HEK293 (cell line): ENCODE measurements around the gene SVIL.

Experiments
- CTCF ChIP-seq: fragments of 450-650 bp; formaldehyde crosslinking; IDR thresholded peaks from 2 replicates; pipeline ENCODE4 v1.5.1; 2016; ENCODE audit warnings: missing biosample characterization, missing genetic modification characterization
- SETDB1 ChIP-seq: IDR thresholded peaks from one replicate; pipeline ENCODE4 v1.6.1; 2017; ENCODE audit warnings: mild to moderate bottlenecking, low read length, moderate library complexity, mixed read lengths; ENCODE audit not compliant: insufficient read length
- ZBTB1 ChIP-seq: fragments of 450-650 bp; formaldehyde crosslinking; IDR thresholded peaks from 2 replicates; pipeline ENCODE4 v1.5.1; 2016; ENCODE audit warnings: missing biosample characterization, missing genetic modification characterization
- ZBTB21 ChIP-seq: fragments of 450-650 bp; formaldehyde crosslinking; IDR thresholded peaks from 2 replicates; pipeline ENCODE4 v1.5.1; 2017; ENCODE audit warnings: missing biosample characterization, missing genetic modification characterization
- ZBTB48 ChIP-seq: fragments of 450-650 bp; formaldehyde crosslinking; IDR thresholded peaks from 2 replicates; pipeline ENCODE4 v1.5.1; 2016; ENCODE audit warnings: missing biosample characterization, missing genetic modification characterization
- ZNF148 ChIP-seq: fragments of 450-650 bp; formaldehyde crosslinking; IDR thresholded peaks from 2 replicates; pipeline ENCODE4 v1.5.0; 2017; ENCODE audit warnings: missing biosample characterization, missing genetic modification characterization, borderline replicate concordance
- ZNF302 ChIP-seq: fragments of 450-650 bp; formaldehyde crosslinking; IDR thresholded peaks from 2 replicates; pipeline ENCODE4 v1.5.1; 2016; ENCODE audit warnings: missing biosample characterization, missing genetic modification characterization, low read depth
- TF ChIP-seq, protein P1 (sequence below): fragments of 450-650 bp; formaldehyde crosslinking; IDR thresholded peaks from 2 replicates; pipeline ENCODE4 v1.5.1; 2016; ENCODE audit warnings: missing biosample characterization, missing genetic modification characterization
- TF ChIP-seq, protein P2 (sequence below): fragments of 450-650 bp; formaldehyde crosslinking; IDR thresholded peaks from 2 replicates; pipeline ENCODE4 v1.5.1; 2016; ENCODE audit warnings: missing biosample characterization, missing genetic modification characterization
- TF ChIP-seq, protein P3 (sequence below): fragments of 450-650 bp; formaldehyde crosslinking; IDR thresholded peaks from 2 replicates; pipeline ENCODE4 v1.5.1; 2016; ENCODE audit warnings: missing biosample characterization, missing genetic modification characterization
- TF ChIP-seq, protein P4 (sequence below): fragments of 450-650 bp; formaldehyde crosslinking; IDR thresholded peaks from 2 replicates; pipeline ENCODE4 v1.5.1; 2016; ENCODE audit warnings: missing biosample characterization, missing genetic modification characterization
- TF ChIP-seq, protein P5 (sequence below): fragments of 450-650 bp; formaldehyde crosslinking; optimal IDR thresholded peaks from 2 replicates; pipeline ENCODE3; 2016; ENCODE audit warnings: missing biosample characterization, mild to moderate bottlenecking, missing genetic modification characterization

DNA sequence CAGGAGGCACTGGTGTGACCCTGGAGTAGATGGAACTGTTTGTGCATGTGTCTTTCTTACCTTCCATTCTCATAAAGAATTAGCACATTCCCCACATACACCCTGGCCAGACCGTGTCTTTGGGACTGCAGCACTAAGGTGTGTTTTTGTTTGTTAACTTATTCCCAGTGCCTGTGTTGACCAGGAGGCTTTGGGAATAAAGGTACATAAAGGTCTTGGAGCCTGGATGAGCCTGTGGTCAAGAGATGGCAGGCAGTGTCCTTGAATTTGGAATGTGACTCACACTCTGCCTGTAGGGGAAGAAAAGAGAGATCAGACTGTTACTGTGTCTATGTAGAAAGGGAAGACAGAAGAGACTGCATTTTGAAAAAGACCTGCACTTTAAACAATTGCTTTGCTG is 208.4 kb downstream of the SVIL start:
- TF ChIP-seq, protein P1, sequence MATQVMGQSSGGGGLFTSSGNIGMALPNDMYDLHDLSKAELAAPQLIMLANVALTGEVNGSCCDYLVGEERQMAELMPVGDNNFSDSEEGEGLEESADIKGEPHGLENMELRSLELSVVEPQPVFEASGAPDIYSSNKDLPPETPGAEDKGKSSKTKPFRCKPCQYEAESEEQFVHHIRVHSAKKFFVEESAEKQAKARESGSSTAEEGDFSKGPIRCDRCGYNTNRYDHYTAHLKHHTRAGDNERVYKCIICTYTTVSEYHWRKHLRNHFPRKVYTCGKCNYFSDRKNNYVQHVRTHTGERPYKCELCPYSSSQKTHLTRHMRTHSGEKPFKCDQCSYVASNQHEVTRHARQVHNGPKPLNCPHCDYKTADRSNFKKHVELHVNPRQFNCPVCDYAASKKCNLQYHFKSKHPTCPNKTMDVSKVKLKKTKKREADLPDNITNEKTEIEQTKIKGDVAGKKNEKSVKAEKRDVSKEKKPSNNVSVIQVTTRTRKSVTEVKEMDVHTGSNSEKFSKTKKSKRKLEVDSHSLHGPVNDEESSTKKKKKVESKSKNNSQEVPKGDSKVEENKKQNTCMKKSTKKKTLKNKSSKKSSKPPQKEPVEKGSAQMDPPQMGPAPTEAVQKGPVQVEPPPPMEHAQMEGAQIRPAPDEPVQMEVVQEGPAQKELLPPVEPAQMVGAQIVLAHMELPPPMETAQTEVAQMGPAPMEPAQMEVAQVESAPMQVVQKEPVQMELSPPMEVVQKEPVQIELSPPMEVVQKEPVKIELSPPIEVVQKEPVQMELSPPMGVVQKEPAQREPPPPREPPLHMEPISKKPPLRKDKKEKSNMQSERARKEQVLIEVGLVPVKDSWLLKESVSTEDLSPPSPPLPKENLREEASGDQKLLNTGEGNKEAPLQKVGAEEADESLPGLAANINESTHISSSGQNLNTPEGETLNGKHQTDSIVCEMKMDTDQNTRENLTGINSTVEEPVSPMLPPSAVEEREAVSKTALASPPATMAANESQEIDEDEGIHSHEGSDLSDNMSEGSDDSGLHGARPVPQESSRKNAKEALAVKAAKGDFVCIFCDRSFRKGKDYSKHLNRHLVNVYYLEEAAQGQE = no peak
- TF ChIP-seq CTCF (tag by site-specific recombination) (no peak), ZNF302 (no peak), ZBTB21 (tag by site-specific recombination) (no peak), ZBTB1 (no peak), SETDB1 (no peak), ZNF148 (tag by site-specific recombination) (no peak), ZBTB48 (tag by site-specific recombination) (no peak)
- TF ChIP-seq, protein P2, sequence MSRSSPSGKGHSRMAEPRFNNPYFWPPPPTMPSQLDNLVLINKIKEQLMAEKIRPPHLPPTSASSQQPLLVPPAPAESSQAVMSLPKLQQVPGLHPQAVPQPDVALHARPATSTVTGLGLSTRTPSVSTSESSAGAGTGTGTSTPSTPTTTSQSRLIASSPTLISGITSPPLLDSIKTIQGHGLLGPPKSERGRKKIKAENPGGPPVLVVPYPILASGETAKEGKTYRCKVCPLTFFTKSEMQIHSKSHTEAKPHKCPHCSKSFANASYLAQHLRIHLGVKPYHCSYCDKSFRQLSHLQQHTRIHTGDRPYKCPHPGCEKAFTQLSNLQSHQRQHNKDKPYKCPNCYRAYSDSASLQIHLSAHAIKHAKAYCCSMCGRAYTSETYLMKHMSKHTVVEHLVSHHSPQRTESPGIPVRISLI = no peak
- TF ChIP-seq, protein P3, sequence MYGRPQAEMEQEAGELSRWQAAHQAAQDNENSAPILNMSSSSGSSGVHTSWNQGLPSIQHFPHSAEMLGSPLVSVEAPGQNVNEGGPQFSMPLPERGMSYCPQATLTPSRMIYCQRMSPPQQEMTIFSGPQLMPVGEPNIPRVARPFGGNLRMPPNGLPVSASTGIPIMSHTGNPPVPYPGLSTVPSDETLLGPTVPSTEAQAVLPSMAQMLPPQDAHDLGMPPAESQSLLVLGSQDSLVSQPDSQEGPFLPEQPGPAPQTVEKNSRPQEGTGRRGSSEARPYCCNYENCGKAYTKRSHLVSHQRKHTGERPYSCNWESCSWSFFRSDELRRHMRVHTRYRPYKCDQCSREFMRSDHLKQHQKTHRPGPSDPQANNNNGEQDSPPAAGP (tag by site-specific recombination) = no peak
- TF ChIP-seq, protein P4, sequence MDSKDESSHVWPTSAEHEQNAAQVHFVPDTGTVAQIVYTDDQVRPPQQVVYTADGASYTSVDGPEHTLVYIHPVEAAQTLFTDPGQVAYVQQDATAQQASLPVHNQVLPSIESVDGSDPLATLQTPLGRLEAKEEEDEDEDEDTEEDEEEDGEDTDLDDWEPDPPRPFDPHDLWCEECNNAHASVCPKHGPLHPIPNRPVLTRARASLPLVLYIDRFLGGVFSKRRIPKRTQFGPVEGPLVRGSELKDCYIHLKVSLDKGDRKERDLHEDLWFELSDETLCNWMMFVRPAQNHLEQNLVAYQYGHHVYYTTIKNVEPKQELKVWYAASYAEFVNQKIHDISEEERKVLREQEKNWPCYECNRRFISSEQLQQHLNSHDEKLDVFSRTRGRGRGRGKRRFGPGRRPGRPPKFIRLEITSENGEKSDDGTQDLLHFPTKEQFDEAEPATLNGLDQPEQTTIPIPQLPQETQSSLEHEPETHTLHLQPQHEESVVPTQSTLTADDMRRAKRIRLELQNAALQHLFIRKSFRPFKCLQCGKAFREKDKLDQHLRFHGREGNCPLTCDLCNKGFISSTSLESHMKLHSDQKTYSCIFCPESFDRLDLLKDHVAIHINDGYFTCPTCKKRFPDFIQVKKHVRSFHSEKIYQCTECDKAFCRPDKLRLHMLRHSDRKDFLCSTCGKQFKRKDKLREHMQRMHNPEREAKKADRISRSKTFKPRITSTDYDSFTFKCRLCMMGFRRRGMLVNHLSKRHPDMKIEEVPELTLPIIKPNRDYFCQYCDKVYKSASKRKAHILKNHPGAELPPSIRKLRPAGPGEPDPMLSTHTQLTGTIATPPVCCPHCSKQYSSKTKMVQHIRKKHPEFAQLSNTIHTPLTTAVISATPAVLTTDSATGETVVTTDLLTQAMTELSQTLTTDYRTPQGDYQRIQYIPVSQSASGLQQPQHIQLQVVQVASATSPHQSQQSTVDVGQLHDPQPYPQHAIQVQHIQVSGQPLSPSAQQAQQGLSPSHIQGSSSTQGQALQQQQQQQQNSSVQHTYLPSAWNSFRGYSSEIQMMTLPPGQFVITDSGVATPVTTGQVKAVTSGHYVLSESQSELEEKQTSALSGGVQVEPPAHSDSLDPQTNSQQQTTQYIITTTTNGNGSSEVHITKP (tag by site-specific recombination) = no peak
- TF ChIP-seq, protein P5, sequence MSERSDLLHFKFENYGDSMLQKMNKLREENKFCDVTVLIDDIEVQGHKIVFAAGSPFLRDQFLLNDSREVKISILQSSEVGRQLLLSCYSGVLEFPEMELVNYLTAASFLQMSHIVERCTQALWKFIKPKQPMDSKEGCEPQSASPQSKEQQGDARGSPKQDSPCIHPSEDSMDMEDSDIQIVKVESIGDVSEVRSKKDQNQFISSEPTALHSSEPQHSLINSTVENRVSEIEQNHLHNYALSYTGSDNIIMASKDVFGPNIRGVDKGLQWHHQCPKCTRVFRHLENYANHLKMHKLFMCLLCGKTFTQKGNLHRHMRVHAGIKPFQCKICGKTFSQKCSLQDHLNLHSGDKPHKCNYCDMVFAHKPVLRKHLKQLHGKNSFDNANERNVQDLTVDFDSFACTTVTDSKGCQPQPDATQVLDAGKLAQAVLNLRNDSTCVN (tag by site-specific recombination) = no peak
